ENCODE results near the gene MIPEP.

Gene MIPEP

DNA sequence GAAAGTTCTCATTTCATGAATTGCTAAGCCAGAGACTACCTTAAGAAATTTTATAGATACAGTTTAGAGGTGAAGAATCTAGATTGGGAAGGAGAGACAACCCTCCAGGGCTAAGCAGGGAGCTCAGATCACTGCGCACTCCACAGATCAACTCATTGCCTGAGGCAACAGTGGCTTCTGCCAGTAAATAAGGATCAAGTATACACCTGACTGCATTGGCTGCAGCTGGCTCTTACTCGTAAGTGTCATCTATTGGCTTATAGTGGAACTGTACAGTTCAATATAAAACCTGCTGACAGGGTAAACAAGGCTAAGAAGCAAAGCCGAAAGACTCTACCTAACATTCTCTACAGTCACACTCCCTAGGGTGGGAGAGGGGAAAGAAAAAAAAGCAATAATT lies 26.1 kb upstream of the MIPEP start:
- Histone ChIP-seq H2AFZ (ENCODE audit: low read depth) (no peak overlapping the region), H3K9ac (no peak overlapping the region), H4K20me1 (ENCODE audit: insufficient read depth) (no peaks in the 10 kb centered on the region), H3K4me2 (no peak overlapping the region), H3K36me3 (ENCODE audit: insufficient read depth) (no peaks in the 10 kb centered on the region), H3K27me3 (ENCODE audit: insufficient read depth, low read depth) (no peaks in the 10 kb centered on the region), H3K4me3 (IDR thresholded peaks at IDR 0.05; ENCODE audit: insufficient read depth, low read depth, low read length) (no peak overlapping the region), H3K27ac (no peak overlapping the region), H3K79me2 (ENCODE audit: insufficient read depth, low read depth) (no peaks in the 10 kb centered on the region), H3K4me1 (ENCODE audit: low read depth, poor library complexity, severe bottlenecking) (no peaks in the 10 kb centered on the region)
- TF ChIP-seq, protein P1, sequence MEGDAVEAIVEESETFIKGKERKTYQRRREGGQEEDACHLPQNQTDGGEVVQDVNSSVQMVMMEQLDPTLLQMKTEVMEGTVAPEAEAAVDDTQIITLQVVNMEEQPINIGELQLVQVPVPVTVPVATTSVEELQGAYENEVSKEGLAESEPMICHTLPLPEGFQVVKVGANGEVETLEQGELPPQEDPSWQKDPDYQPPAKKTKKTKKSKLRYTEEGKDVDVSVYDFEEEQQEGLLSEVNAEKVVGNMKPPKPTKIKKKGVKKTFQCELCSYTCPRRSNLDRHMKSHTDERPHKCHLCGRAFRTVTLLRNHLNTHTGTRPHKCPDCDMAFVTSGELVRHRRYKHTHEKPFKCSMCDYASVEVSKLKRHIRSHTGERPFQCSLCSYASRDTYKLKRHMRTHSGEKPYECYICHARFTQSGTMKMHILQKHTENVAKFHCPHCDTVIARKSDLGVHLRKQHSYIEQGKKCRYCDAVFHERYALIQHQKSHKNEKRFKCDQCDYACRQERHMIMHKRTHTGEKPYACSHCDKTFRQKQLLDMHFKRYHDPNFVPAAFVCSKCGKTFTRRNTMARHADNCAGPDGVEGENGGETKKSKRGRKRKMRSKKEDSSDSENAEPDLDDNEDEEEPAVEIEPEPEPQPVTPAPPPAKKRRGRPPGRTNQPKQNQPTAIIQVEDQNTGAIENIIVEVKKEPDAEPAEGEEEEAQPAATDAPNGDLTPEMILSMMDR (conservative IDR thresholded peaks at IDR 0.05; ENCODE audit: low read depth, low read length), result no peak

DNA sequence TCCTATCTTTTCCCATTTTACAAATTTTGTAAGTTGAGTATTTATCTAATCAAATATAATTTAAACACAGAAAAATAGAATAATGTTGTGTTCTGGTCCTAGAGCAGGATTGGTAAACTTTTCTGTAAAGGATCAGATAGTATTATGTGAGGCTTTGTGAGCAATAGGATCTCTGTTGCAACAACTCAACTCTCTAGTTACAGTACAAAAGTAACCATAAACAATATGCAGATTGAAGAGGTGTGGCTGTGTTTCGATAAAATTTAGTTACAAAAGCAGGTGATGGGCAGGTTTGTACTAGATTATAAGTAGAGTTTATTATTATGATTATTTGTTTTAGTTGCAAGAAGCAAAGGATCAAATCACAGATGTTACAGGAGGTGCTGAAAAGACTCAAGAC lies 23.3 kb upstream of the MIPEP start:
- H3K4me2 ChIP-seq, result no peak overlapping the region
- TF ChIP-seq, protein P1 (conservative IDR thresholded peaks at IDR 0.05; ENCODE audit: low read depth, low read length), result no peak

DNA sequence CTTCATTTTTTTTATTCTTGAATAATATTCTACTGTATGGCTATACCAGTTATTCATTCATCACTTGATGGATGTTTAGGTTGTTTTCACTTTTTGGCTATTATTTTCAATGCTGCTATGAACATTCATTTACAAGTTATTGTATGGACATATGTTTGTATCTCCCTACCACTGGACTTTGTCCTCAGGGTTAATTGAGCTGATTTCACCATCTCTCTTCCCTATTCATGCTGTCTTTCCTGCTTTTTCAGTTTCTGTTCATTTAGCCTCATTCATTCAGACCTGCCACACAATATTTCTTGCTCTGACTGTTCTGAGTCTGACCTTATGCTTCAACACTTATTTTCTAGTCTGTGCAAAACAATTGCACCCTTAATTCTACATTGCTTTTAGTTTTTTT lies 20.4 kb upstream of the MIPEP start:
- Histone ChIP-seq H3K79me2 (ENCODE audit: insufficient read depth, low read depth) (no peaks in the 10 kb centered on the region), H2AFZ (ENCODE audit: low read depth) (no peak overlapping the region), H3K4me2 (no peak overlapping the region), H3K36me3 (ENCODE audit: insufficient read depth) (no peaks in the 10 kb centered on the region), H3K27ac (no peak overlapping the region), H3K4me1 (ENCODE audit: low read depth, poor library complexity, severe bottlenecking) (no peaks in the 10 kb centered on the region), H4K20me1 (ENCODE audit: insufficient read depth) (no peaks in the 10 kb centered on the region), H3K4me3 (IDR thresholded peaks at IDR 0.05; ENCODE audit: insufficient read depth, low read depth, low read length) (no peak overlapping the region), H3K27me3 (ENCODE audit: insufficient read depth, low read depth) (no peaks in the 10 kb centered on the region), H3K9ac (no peak overlapping the region)
- TF ChIP-seq, protein P1 (conservative IDR thresholded peaks at IDR 0.05; ENCODE audit: low read depth, low read length), result no peak

More for the DNA sequence above, 23.3 kb upstream of the MIPEP start:
- Histone ChIP-seq H2AFZ (ENCODE audit: low read depth) (no peak overlapping the region), H3K9ac (no peak overlapping the region), H3K27me3 (ENCODE audit: insufficient read depth, low read depth) (no peaks in the 10 kb centered on the region), H3K79me2 (ENCODE audit: insufficient read depth, low read depth) (no peaks in the 10 kb centered on the region), H3K27ac (no peak overlapping the region), H3K36me3 (ENCODE audit: insufficient read depth) (no peaks in the 10 kb centered on the region), H3K4me1 (ENCODE audit: low read depth, poor library complexity, severe bottlenecking) (no peaks in the 10 kb centered on the region), H3K4me3 (IDR thresholded peaks at IDR 0.05; ENCODE audit: insufficient read depth, low read depth, low read length) (no peak overlapping the region), H4K20me1 (ENCODE audit: insufficient read depth) (no peaks in the 10 kb centered on the region)

DNA sequence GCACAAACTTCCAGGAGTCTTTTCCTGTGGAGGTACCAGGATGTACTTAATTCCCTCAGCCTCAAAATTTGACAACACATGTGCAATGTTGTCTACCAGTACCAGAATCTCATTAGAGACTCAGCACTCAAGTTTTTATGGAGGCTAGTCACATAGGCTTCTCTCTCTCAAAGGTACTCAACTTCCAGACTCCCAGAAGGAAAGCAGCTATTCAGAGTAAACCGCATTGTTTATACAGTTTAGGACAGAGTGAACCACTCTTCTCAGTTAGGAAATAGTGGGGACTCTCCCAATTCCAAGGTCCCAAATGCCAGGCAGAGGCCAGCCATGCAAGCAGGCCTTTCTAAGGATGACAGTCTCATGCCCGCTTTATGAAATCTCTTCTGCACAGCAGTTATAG lies 16.6 kb upstream of the MIPEP start:
- Histone ChIP-seq H3K9ac (no peak overlapping the region), H3K27me3 (ENCODE audit: insufficient read depth, low read depth) (no peaks in the 10 kb centered on the region), H3K79me2 (ENCODE audit: insufficient read depth, low read depth) (no peaks in the 10 kb centered on the region), H3K27ac (no peak overlapping the region), H3K4me1 (ENCODE audit: low read depth, poor library complexity, severe bottlenecking) (no peaks in the 10 kb centered on the region), H3K36me3 (ENCODE audit: insufficient read depth) (no peaks in the 10 kb centered on the region), H3K4me3 (IDR thresholded peaks at IDR 0.05; ENCODE audit: insufficient read depth, low read depth, low read length) (no peak overlapping the region), H4K20me1 (ENCODE audit: insufficient read depth) (no peaks in the 10 kb centered on the region), H2AFZ (ENCODE audit: low read depth) (no peak overlapping the region), H3K4me2 (no peak overlapping the region)
- TF ChIP-seq, protein P1 (conservative IDR thresholded peaks at IDR 0.05; ENCODE audit: low read depth, low read length), result no peak

DNA sequence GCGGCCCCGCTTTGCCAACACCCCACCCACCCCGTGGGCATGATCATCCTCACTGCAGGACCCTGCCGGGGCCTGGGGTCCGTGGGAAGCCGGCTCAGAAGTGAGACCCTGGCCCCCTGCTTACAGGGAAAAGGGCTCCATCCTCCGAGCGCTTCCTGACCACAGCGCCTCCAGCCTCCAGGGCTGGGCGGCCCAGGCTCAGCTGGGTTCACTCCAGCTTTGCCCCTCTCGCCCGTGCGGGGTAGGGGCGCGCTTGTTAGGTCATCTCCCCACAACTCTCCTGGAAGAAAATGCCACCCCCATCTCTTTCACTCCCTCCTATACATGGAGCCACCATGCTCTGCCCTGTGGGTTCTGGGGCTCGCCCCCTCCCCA lies 14.7 kb upstream of the MIPEP start:
- Histone ChIP-seq H3K27ac (no peak overlapping the region), H3K4me1 (ENCODE audit: low read depth, poor library complexity, severe bottlenecking) (no peaks in the 10 kb centered on the region), H3K27me3 (ENCODE audit: insufficient read depth, low read depth) (no peaks in the 10 kb centered on the region), H4K20me1 (ENCODE audit: insufficient read depth) (no peaks in the 10 kb centered on the region), H3K4me3 (IDR thresholded peaks at IDR 0.05; ENCODE audit: insufficient read depth, low read depth, low read length) (no peak overlapping the region), H3K4me2 (no peak overlapping the region), H3K79me2 (ENCODE audit: insufficient read depth, low read depth) (no peaks in the 10 kb centered on the region), H2AFZ (ENCODE audit: low read depth) (no peak overlapping the region), H3K36me3 (ENCODE audit: insufficient read depth) (no peaks in the 10 kb centered on the region), H3K9ac (no peak overlapping the region)
- TF ChIP-seq, protein P1 (conservative IDR thresholded peaks at IDR 0.05; ENCODE audit: low read depth, low read length), result no peak
